Naive B cell (primary cell): Measurements from ENCODE around the gene NCL. TPM values are rescaled to one million over a fixed set of nuclear protein-coding genes. Genes with fewer than 3 reads are reported as not detected.

Experiments
- ATAC-seq, 2 donors: fragments of 150-1000 bp; cut with Tn5 transposase; 2 replicates each; pipeline ENCODE4 v1.10.0; 2021; ENCODE audit warnings: low read depth in 2 of 2, mild to moderate bottlenecking in 2 of 2, moderate library complexity in 2 of 2
- DNase-seq: peaks from one replicate; pipeline ENCODE4 v3.0.0; 2022
- H3K27ac Mint-ChIP-seq, 6 donors: one replicate each; pipeline ENCODE4 v1.8.0; 2020 to 2022; ENCODE audit warnings: mild to moderate bottlenecking in 6 of 6, mixed read lengths in 6 of 6, moderate library complexity in 5 of 6, inconsistent platforms in 2 of 6
- H3K27me3 Mint-ChIP-seq, 3 donors: one replicate each; pipeline ENCODE4 v1.8.0; 2021 to 2022; ENCODE audit warnings: mixed read lengths in 3 of 3, mild to moderate bottlenecking in 1 of 3
- H3K36me3 Mint-ChIP-seq, 2 donors: one replicate each; pipeline ENCODE4 v1.8.0; 2020 to 2022; ENCODE audit warnings: mixed read lengths in 2 of 2, inconsistent platforms in 1 of 2, mild to moderate bottlenecking in 1 of 2
- H3K4me1 Mint-ChIP-seq, 3 donors: one replicate each; pipeline ENCODE4 v1.8.0; 2020 to 2022; ENCODE audit warnings: mixed read lengths in 3 of 3, inconsistent platforms in 1 of 3, mild to moderate bottlenecking in 1 of 3, moderate library complexity in 1 of 3
- H3K4me3 Mint-ChIP-seq, 8 donors: one replicate each; pipeline ENCODE4 v1.8.0; 2020 to 2022; ENCODE audit warnings: mild to moderate bottlenecking in 8 of 8, mixed read lengths in 8 of 8, moderate library complexity in 8 of 8, inconsistent platforms in 2 of 8
- H3K9me3 Mint-ChIP-seq, 7 donors: one replicate each; pipeline ENCODE4 v1.8.0; 2020 to 2022; ENCODE audit warnings: mixed read lengths in 7 of 7, mild to moderate bottlenecking in 5 of 7, inconsistent platforms in 2 of 7, moderate library complexity in 1 of 7
- polyA plus RNA-seq, 6 donors: library from polyadenylated mRNA; unstranded; fragments of 300-500 nt; fragmentation: Illumina TruSeq; gene quantifications; one replicate each; pipeline ENCODE4 v1.2.3, GENCODE V29; 2021; ENCODE audit warnings: low read depth in 6 of 6

The NCL gene, protein sequence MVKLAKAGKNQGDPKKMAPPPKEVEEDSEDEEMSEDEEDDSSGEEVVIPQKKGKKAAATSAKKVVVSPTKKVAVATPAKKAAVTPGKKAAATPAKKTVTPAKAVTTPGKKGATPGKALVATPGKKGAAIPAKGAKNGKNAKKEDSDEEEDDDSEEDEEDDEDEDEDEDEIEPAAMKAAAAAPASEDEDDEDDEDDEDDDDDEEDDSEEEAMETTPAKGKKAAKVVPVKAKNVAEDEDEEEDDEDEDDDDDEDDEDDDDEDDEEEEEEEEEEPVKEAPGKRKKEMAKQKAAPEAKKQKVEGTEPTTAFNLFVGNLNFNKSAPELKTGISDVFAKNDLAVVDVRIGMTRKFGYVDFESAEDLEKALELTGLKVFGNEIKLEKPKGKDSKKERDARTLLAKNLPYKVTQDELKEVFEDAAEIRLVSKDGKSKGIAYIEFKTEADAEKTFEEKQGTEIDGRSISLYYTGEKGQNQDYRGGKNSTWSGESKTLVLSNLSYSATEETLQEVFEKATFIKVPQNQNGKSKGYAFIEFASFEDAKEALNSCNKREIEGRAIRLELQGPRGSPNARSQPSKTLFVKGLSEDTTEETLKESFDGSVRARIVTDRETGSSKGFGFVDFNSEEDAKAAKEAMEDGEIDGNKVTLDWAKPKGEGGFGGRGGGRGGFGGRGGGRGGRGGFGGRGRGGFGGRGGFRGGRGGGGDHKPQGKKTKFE
- 100 to 1,000 TPM; 176 to 589 (median 428) TPM for polyA plus RNA-seq

DNA sequence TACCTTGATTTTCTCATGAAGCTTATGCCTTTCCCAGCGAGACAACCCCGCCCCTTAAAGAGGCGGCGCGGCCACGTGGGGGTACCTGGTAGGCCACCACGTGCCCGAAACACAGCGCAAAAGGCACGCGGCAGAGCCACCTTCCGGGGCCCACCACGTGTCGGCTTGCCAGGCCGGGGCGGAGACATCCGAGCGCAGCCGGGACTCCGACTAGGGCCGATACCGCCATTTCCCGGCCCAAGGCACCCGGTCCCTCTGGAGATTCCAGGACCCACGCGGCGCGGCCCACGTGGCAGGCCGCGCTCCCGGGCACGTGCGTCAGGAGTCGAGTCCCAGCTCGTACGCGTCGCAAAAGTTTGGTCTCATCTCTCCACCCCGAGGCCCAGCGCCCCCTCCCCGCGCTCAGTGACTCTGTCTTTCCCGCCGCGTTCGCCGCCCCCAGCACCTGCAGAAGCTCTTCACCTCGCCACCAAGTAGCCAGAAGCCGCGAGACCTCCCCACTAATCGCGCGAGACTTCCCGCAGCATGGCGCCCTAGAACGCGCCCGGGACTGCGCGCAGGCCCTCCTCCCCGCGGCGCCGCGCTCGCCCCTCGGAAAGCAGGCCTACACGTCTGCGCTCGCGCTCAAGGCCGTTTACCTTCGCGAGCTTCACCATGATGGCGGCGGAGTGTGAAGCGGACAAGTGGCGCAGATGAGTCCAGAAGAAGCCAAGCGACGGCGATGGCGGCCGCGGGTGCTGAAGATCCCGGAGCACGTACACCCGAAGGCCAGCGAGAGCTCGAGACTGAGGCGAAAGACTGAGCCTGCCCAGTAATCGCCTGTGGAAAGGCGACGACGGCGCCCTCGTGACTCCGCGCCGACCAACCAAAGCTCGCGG is at the start of gene NCL:
NCL (minus strand) TSS at position 787 of the 878 bp plus-strand sequence; CDS start at position 656, 131 bp downstream.
- Mint-ChIP-seq H3K27ac (peak within 1 kb of the TSS; percentile 96 to 100 (median 99)), H3K9me3 (no peaks in the 10 kb centered on the region), H3K36me3 (peaks cover 30 to 34% of the 10 kb centered on the region in 2 donors), H3K27me3 (no peaks in the 10 kb centered on the region), H3K4me3 (peak within 1 kb of the TSS; percentile 82 to 99 (median 98)), H3K4me1 (peaks cover 39 to 43% (median 39%) of the 10 kb centered on the region in 3 donors)
- DNase-seq (peak; percentile 85), ATAC-seq (peak; percentile 84 to 86)

DNA sequence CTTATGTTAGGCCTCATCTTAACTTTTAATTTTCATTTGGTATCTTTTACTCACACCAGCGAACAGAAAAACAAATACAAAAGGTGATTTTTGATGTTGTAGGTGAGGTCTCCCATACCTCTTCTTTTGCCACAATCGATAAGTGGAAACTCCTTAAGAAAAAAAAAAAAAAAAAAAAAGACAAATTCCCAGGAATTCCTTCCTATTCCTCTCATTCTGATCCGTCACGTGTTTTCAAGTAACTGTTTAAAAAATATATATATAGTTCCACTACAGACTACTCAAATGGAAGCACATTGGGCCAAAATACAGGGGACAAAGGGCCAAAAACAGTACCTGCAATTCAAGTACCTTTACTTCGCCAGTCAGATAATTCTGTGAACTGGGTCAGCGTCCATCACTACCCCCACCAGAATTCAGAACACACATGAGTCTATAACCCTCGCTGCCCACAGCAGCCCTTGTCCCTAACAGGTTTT is 49.5 kb upstream of the NCL start:
- no peak for ATAC-seq
- H3K36me3 Mint-ChIP-seq: no peaks in the 10 kb centered on the region
- H3K9me3 Mint-ChIP-seq: no peaks in the 10 kb centered on the region
- no peaks in the 10 kb centered on the region for H3K27me3 Mint-ChIP-seq
- DNase-seq: no peak
- peaks cover 3 to 22% (median 15%) of the 10 kb centered on the region in 3 donors for H3K4me1 Mint-ChIP-seq
- peak overlapping the region; percentile 83 to 96 (median 92) for H3K4me3 Mint-ChIP-seq
- peak overlapping the region; percentile 95 to 99 (median 98) for H3K27ac Mint-ChIP-seq

DNA sequence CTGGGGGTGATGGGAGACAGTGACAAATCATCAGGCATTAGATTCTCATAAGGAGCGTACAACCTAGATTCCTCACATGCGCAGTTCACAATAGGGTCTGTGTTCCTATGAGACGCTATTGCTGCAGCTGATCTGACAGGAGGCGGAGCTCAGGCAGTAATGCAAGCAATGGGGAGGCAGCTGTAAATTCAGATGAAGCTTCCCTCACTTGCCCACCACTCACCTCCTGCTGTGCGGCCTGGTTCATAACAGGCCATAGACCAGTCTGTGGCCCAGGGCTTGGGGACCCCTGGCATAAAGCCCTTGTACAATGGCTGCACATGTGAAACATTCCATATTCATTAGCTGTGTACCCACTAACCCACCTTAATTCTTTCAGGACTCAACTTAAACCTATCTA is 47.9 kb upstream of the NCL start:
- H3K4me1 Mint-ChIP-seq: peaks cover 3 to 18% (median 15%) of the 10 kb centered on the region in 3 donors
- no peaks in the 10 kb centered on the region for H3K9me3 Mint-ChIP-seq
- ATAC-seq (no peak), DNase-seq (no peak)
- H3K4me3 Mint-ChIP-seq: peak overlapping the region in 3 of 8 donors; percentile 26 to 30 (median 29)
- peak overlapping the region in 2 of 6 donors; percentile 24 to 75 for H3K27ac Mint-ChIP-seq
- peaks cover 0 to 6% of the 10 kb centered on the region in 2 donors for H3K36me3 Mint-ChIP-seq
- no peaks in the 10 kb centered on the region for H3K27me3 Mint-ChIP-seq

DNA sequence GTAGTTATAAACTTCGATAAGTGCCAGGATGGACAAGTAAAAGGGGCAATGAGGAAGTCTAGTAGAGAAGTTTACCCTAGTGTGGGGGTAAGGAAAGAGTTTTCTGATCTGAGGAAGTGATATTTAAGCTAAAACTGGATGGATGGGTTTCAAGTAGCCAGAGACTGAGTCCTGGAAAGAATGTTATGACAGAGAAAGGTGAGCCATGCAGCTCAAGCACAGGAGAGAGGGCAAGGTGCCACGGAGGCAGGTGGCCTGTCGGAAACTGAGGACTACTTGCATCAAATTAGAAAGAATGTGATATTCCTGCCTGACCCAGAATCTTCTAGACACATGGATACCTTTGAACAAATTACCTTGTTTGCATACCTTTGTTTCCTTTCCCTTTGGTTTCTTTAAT is 39.5 kb upstream of the NCL start:
- H3K4me1 Mint-ChIP-seq: no peaks in the 10 kb centered on the region
- no peak overlapping the region for H3K4me3 Mint-ChIP-seq
- DNase-seq (no peak), ATAC-seq (no peak)
- peaks cover 0 to 1% (median 0%) of the 10 kb centered on the region in 7 donors for H3K9me3 Mint-ChIP-seq
- no peaks in the 10 kb centered on the region for H3K27me3 Mint-ChIP-seq
- H3K27ac Mint-ChIP-seq: no peak overlapping the region
- peaks cover 0 to 16% of the 10 kb centered on the region in 2 donors for H3K36me3 Mint-ChIP-seq

DNA sequence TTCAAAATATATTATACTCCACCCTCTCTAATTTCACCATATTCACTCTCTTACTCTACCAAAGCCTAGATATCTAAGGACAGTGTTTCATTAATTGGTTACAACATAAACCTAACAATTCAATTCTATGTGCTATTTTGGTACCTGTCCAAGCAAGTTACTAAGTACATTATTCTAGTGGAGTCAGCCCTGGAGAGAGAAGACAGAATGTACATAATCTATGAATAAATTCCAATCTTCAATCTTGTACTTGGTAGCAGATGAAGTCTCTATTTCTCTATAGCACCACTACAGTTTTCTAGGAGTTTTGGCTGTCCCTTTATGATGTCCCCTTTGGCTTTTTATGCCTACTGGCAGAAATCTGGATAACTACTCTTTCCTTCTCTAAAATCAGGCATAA is 38.3 kb upstream of the NCL start:
- DNase-seq (no peak), ATAC-seq (no peak)
- Mint-ChIP-seq H3K4me1 (no peaks in the 10 kb centered on the region), H3K4me3 (no peak overlapping the region), H3K27me3 (no peaks in the 10 kb centered on the region), H3K36me3 (peaks cover 0 to 14% of the 10 kb centered on the region in 2 donors), H3K9me3 (peaks cover 0 to 1% (median 0%) of the 10 kb centered on the region in 7 donors), H3K27ac (peak overlapping the region in 1 of 6 donors; percentile 16)

DNA sequence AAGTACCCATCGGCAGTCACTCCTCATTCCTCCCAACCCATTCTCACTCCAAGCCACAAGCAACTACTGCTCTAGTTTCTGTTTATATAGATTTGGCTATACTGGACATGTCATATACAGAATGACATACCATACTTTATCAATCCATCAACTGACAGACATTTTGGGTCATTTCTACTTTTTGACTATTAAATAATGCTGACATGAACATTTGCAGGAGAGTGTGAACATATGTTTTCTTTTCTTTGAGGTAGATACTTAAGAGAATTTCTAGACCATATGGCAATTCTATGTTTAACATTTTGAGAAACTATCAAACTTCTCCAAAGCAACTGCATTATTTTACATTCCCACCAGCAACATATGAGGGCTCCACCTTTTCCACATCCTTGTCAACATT is 33.4 kb upstream of the NCL start:
- Mint-ChIP-seq H3K9me3 (no peaks in the 10 kb centered on the region), H3K27ac (peak overlapping the region in 1 of 6 donors; percentile 17), H3K4me3 (no peak overlapping the region), H3K27me3 (no peaks in the 10 kb centered on the region), H3K4me1 (no peaks in the 10 kb centered on the region), H3K36me3 (no peaks in the 10 kb centered on the region)
- DNase-seq: no peak
- no peak for ATAC-seq

DNA sequence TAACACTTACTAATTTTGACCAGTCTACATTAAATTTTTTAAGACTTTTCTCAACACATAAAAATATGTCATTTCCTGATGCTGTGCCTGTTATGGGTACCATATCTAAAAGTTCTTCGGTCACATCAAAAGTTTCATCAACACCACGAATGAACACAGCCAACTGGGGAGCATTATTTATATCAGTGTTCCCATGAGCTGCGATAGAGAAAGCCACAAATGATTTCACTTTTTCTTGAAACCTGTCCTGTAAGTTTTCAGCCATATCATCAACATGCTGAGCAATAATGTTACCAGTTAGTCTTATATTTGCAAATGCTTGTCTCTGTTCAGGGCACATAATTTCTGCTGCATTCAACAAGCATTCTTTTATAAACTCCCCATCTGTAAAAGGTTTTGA is 30.4 kb upstream of the NCL start:
- Mint-ChIP-seq H3K27me3 (no peaks in the 10 kb centered on the region), H3K9me3 (no peaks in the 10 kb centered on the region), H3K27ac (no peak overlapping the region), H3K4me1 (no peaks in the 10 kb centered on the region), H3K36me3 (no peaks in the 10 kb centered on the region), H3K4me3 (no peak overlapping the region)
- no peak for DNase-seq
- ATAC-seq: no peak

DNA sequence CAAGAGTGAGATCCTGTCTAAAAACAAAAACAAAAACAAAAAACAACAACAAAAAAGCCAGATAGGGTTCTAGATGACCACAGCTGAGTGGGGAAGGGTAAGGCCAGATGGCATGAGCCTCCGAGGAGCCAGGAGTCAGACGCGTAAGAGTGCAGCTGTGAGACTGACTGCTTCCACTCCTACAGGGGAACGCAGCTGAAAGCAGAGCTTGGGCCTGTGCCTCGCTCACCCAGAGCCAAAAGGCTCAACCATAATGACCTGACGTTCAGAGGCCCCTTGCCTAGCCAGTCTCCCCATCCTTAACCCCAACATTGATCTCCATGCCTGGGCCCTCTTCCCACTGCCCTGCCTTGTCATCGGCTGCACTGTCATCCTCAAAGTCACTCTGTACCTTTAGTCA is 26.5 kb upstream of the NCL start:
- Mint-ChIP-seq H3K4me1 (no peaks in the 10 kb centered on the region), H3K36me3 (no peaks in the 10 kb centered on the region), H3K27me3 (peaks cover 0 to 6% (median 0%) of the 10 kb centered on the region in 3 donors), H3K9me3 (no peaks in the 10 kb centered on the region), H3K4me3 (no peak overlapping the region), H3K27ac (peak overlapping the region in 1 of 6 donors; percentile 93)
- DNase-seq (no peak), ATAC-seq (no peak)

DNA sequence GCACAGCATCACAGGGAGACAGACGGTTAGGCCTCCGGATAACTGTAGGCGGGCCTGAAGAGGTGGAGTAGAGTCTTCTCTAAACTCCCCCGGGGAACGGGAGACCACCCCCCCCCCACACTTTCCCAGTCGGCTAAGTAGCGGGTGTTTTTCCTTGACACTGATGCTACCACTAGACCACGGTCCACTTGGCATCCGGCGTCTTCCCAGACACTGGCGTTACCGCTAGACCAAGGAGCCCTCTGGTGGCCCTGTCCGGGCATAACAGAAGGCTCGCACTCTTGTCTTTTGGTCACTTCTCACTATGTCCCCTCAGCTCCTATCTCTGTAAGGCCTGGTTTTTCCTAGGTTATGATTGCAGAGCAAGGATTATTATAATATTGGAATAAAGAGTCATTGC is 25.7 kb upstream of the NCL start:
- peaks cover 0 to 6% (median 0%) of the 10 kb centered on the region in 3 donors for H3K27me3 Mint-ChIP-seq
- H3K4me1 Mint-ChIP-seq: no peaks in the 10 kb centered on the region
- ATAC-seq (no peak), DNase-seq (no peak)
- no peaks in the 10 kb centered on the region for H3K36me3 Mint-ChIP-seq
- no peak overlapping the region for H3K4me3 Mint-ChIP-seq
- H3K9me3 Mint-ChIP-seq: no peaks in the 10 kb centered on the region
- no peak overlapping the region for H3K27ac Mint-ChIP-seq

DNA sequence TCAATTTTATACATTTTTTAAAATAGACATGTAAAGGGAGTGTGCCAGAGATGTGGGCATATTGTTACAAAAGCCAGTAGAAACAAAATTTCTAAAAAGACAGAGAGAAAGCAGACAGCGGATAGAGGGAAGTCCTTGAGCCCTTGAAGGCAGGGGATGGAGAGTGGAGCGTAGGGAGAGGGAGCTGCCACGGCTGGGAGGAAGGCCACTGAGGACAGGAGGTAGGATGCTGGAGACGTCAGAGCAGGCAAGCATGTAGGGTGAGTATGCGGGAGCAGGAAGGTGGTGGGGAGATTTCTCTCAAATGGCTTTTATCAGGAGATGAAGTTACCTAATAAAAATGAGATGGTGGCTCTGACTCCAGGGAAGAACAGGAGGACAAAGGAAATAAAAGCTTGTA is 24.0 kb upstream of the NCL start:
- H3K4me1 Mint-ChIP-seq: peaks cover 0 to 7% (median 3%) of the 10 kb centered on the region in 3 donors
- no peaks in the 10 kb centered on the region for H3K36me3 Mint-ChIP-seq
- ATAC-seq (no peak), DNase-seq (no peak)
- H3K9me3 Mint-ChIP-seq: no peaks in the 10 kb centered on the region
- no peak overlapping the region for H3K4me3 Mint-ChIP-seq
- peak overlapping the region in 2 of 6 donors; percentile 43 to 70 for H3K27ac Mint-ChIP-seq
- peaks cover 0 to 6% (median 0%) of the 10 kb centered on the region in 3 donors for H3K27me3 Mint-ChIP-seq

DNA sequence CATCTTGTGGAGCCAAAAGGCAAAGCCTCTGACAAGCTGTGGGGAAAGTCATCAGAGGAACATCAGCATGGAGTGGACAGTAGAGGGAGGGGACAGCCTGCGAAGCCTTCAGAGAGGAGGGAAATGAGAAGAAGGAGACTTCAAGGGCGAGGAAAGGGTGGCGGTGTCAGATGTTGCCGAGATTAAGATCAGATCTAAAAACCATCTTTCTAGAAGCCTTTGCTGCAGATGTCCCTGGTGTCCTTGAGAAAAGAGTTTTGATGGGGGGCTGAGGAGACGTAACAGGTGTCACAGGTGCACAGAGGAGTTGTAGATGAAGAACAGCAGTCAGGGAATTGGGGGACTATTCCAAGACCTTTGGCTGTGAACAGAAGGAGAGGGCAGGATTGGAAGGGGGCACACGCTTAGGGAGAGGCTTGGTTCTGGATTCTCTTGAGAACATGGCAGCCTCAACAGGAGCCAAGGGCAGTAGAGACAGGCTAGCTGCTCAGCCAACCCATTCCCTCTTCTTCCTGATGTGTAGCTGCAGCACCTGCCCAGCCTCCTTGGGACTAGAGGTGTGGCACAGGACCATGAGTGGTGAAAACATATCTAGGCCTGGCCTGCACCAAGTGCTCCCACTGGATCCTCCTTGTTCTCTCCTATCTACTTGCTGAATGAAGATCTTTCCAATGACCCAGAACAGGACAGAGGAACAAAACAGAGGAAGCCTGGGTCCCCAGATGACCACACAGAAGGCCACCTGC is 22.7 kb upstream of the NCL start:
- Mint-ChIP-seq H3K4me3 (peak overlapping the region in 1 of 8 donors; percentile 47), H3K36me3 (no peaks in the 10 kb centered on the region), H3K4me1 (peaks cover 4 to 16% (median 9%) of the 10 kb centered on the region in 3 donors), H3K27ac (peak overlapping the region in 1 of 6 donors; percentile 31), H3K27me3 (peaks cover 0 to 6% (median 0%) of the 10 kb centered on the region in 3 donors), H3K9me3 (no peaks in the 10 kb centered on the region)
- DNase-seq: no peak
- ATAC-seq: no peak
